ENCODE measurements around the gene C1orf232.

C1orf232 gene

GRCh38 chr1:26122988-26123973 is 45.5 kb downstream of the C1orf232 start:
- peaks cover 67% of the 10 kb centered on the region for H3K4me1 Mint-ChIP-seq
- H3K27ac Mint-ChIP-seq: peak overlapping the region; percentile 24
- H3K4me3 Mint-ChIP-seq: peak overlapping the region; percentile 0
- no peaks in the 10 kb centered on the region for H3K27me3 Mint-ChIP-seq
- H3K9me3 Mint-ChIP-seq: no peaks in the 10 kb centered on the region
- peaks cover 5% of the 10 kb centered on the region for H3K36me3 Mint-ChIP-seq

DNA sequence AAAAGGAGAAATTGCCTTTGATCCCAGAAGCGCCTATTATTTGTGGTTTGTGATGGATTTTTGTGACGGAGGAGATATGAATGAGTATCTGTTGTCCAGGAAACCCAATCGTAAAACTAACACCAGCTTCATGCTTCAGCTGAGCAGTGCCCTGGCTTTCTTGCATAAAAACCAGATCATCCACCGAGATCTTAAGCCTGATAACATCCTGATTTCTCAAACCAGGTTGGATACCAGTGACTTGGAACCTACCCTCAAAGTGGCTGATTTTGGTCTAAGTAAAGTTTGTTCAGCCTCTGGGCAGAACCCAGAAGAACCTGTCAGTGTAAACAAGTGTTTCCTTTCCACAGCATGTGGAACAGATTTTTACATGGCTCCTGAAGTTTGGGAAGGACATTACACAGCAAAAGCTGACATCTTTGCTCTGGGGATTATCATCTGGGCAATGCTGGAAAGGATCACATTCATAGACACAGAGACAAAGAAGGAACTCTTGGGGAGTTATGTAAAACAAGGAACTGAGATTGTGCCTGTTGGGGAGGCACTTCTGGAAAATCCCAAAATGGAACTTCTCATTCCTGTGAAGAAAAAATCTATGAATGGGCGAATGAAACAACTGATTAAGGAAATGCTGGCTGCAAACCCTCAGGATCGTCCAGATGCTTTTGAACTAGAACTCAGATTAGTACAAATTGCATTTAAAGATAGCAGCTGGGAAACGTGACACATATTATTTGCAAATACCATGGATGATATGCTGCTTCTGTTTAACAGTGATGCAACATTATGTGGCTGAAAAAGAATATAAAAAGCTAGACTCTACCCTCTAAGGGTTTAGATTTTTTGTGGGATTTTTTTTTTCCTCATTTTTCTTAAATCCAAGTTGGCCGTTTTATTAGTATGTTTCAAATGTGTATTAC is 46.6 kb downstream of the C1orf232 start:
- Mint-ChIP-seq H3K27me3 (no peaks in the 10 kb centered on the region), H3K27ac (peak overlapping the region; percentile 68), H3K4me1 (peaks cover 62% of the 10 kb centered on the region), H3K36me3 (peaks cover 7% of the 10 kb centered on the region), H3K4me3 (no peak overlapping the region), H3K9me3 (no peaks in the 10 kb centered on the region)

DNA sequence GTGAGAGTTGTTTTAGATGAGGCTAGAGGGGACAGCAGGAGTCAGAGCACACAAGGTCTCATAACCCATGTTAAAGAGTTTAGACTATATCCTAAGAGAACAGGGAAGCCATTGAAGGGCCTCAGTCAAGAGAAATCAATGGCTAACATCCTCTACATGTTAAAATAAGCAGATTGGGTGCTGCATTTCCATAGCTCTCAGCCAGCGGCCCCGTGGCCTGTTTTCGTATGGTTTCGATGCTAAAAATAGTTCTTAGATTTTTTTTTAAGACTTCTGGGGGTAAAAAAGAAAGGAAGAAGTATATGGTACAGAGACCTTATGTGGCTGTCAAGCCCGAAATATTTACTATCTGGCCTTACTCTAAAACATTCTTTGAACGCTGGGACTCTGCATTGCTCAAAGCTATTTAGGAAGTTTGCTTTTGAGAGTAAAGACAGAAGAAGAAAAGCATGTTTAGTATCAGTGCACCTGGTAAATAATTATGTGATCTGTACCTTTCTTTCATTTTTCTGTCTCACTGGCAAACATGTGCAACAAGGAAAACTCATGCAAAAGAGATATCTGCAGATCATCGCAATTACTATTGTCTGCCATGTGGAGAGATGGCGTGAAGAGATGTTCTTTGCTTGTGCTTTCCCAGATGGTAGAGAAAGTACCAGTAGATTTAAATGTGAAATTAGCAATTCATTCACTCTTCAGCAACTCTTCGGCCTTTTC is 48.7 kb downstream of the C1orf232 start:
- Mint-ChIP-seq H3K9me3 (no peaks in the 10 kb centered on the region), H3K27ac (peak overlapping the region; percentile 52), H3K4me1 (peaks cover 46% of the 10 kb centered on the region), H3K4me3 (peak overlapping the region; percentile 19), H3K27me3 (no peaks in the 10 kb centered on the region), H3K36me3 (peaks cover 7% of the 10 kb centered on the region)

- Mint-ChIP-seq H3K36me3 (peaks cover 6% of the 10 kb centered on the region), H3K9me3 (no peaks in the 10 kb centered on the region), H3K4me3 (no peak overlapping the region), H3K4me1 (peaks cover 44% of the 10 kb centered on the region), H3K27ac (peak overlapping the region; percentile 18), H3K27me3 (no peaks in the 10 kb centered on the region)
Observed at GRCh38 chr1:26114165-26114927, 54.4 kb downstream of the C1orf232 start.
